ENCODE results near the gene SORCS2. TPM values are rescaled to one million over a fixed set of nuclear protein-coding genes. Genes with fewer than 3 reads are reported as not detected.

Gene SORCS2
- polyA plus RNA-seq, 1 donor (not counting 4 experiments of a cell fraction or from before 2014, with no cell fraction given) = 0.09 TPM

GRCh38 chr4:7315935-7316334, 123.6 kb downstream of the SORCS2 start:
- no peaks in the 10 kb centered on the region for H4K20me1 ChIP-seq (ENCODE audit: control insufficient read depth, extremely low read depth, insufficient read depth, low read length)
- no peak overlapping the region for H2AFZ ChIP-seq (ENCODE audit: control insufficient read depth, low read length)
- no peaks in the 10 kb centered on the region for H3K9me3 ChIP-seq (ENCODE audit: control insufficient read depth, low read depth, low read length)
- FAIRE-seq (no peak), DNase-seq (ENCODE audit: low read depth, low spot score) (no peak)
- no peak overlapping the region for H3K9ac ChIP-seq (ENCODE audit: control insufficient read depth, extremely low read depth, insufficient read depth, low read length)
- TF ChIP-seq EZH2 (IDR thresholded peaks at IDR 0.05; ENCODE audit: low read length) (no peak), CTCF (optimal IDR thresholded peaks at IDR 0.05 in 1 of 3, IDR thresholded peaks at IDR 0.05 in 1 of 3, conservative IDR thresholded peaks at IDR 0.05 in 1 of 3; ENCODE audit: extremely low read depth in 1 of 3, insufficient read depth in 2 of 3, low read length in 3 of 3) (no peak)
- no peaks in the 10 kb centered on the region for H3K4me1 ChIP-seq (ENCODE audit: control insufficient read depth, extremely low read depth, insufficient read depth, low read length)
- no peaks in the 10 kb centered on the region for H3K36me3 ChIP-seq (ENCODE audit: control insufficient read depth in 2 of 2, extremely low read depth in 1 of 2, insufficient read depth in 2 of 2, low read length in 2 of 2)
- H3K27me3 ChIP-seq (ENCODE audit: control insufficient read depth, extremely low read depth, insufficient read depth, low read length) = no peaks in the 10 kb centered on the region
- no peak overlapping the region for H3K4me3 ChIP-seq (ENCODE audit: control insufficient read depth in 2 of 3, extremely low read depth in 1 of 3, insufficient read depth in 2 of 3, low read depth in 1 of 3, low read length in 3 of 3)
- H3K79me2 ChIP-seq (ENCODE audit: control insufficient read depth, insufficient read depth, low read length) = no peaks in the 10 kb centered on the region
- no peak overlapping the region for H3K27ac ChIP-seq (ENCODE audit: control insufficient read depth, insufficient read depth, low read length)
- no peak overlapping the region for H3K4me2 ChIP-seq (ENCODE audit: control insufficient read depth, extremely low read depth, insufficient read depth, low read depth, low read length)
- no peaks in the 10 kb centered on the region for H3K9me1 ChIP-seq (ENCODE audit: control insufficient read depth, extremely low read depth, insufficient read depth, low read length)
- dilution Hi-C loops (cut with MboI; ENCODE audit: extremely low pct_ligation_motif_present, low sequenced_read_pairs) = no loop called here

GRCh38 chr4:7319024-7319423, 126.7 kb downstream of the SORCS2 start:
- H4K20me1 ChIP-seq (ENCODE audit: control insufficient read depth, extremely low read depth, insufficient read depth, low read length) = no peaks in the 10 kb centered on the region
- H3K27me3 ChIP-seq (ENCODE audit: control insufficient read depth, extremely low read depth, insufficient read depth, low read length) = no peaks in the 10 kb centered on the region
- H3K9me3 ChIP-seq (ENCODE audit: control insufficient read depth, low read depth, low read length) = no peaks in the 10 kb centered on the region
- no peak overlapping the region for H3K9ac ChIP-seq (ENCODE audit: control insufficient read depth, extremely low read depth, insufficient read depth, low read length)
- TF ChIP-seq EZH2 (IDR thresholded peaks at IDR 0.05; ENCODE audit: low read length) (no peak), CTCF (optimal IDR thresholded peaks at IDR 0.05 in 1 of 3, IDR thresholded peaks at IDR 0.05 in 1 of 3, conservative IDR thresholded peaks at IDR 0.05 in 1 of 3; ENCODE audit: extremely low read depth in 1 of 3, insufficient read depth in 2 of 3, low read length in 3 of 3) (no peak)
- no peak overlapping the region for H3K4me2 ChIP-seq (ENCODE audit: control insufficient read depth, extremely low read depth, insufficient read depth, low read depth, low read length)
- FAIRE-seq (no peak), DNase-seq (ENCODE audit: low read depth, low spot score) (no peak)
- no peaks in the 10 kb centered on the region for H3K4me1 ChIP-seq (ENCODE audit: control insufficient read depth, extremely low read depth, insufficient read depth, low read length)
- H2AFZ ChIP-seq (ENCODE audit: control insufficient read depth, low read length) = no peak overlapping the region
- no peak overlapping the region for H3K27ac ChIP-seq (ENCODE audit: control insufficient read depth, insufficient read depth, low read length)
- no peak overlapping the region for H3K4me3 ChIP-seq (ENCODE audit: control insufficient read depth in 2 of 3, extremely low read depth in 1 of 3, insufficient read depth in 2 of 3, low read depth in 1 of 3, low read length in 3 of 3)
- H3K9me1 ChIP-seq (ENCODE audit: control insufficient read depth, extremely low read depth, insufficient read depth, low read length) = no peaks in the 10 kb centered on the region
- H3K36me3 ChIP-seq (ENCODE audit: control insufficient read depth in 2 of 2, extremely low read depth in 1 of 2, insufficient read depth in 2 of 2, low read length in 2 of 2) = no peaks in the 10 kb centered on the region
- H3K79me2 ChIP-seq (ENCODE audit: control insufficient read depth, insufficient read depth, low read length) = no peaks in the 10 kb centered on the region
- dilution Hi-C loops (cut with MboI; ENCODE audit: extremely low pct_ligation_motif_present, low sequenced_read_pairs) = no loop called here

Measured in keratinocyte (primary cell).